Hematopoietic multipotent progenitor cell treated with erythropoietin and hydrocortisone succinate and interleukin-3 and kit ligand, for 6 days (in vitro differentiated cells): Measurements from ENCODE around the gene CPED1.
A peak's percentile ranks its signal among the peaks of the same experiment; 100 is the strongest.
"Not testable (repeated sequence)": the region's sequence is repeated elsewhere in the genome, so short reads cannot be mapped to it uniquely, and the experiment has no call there.

Source experiments
- DNase-seq: peaks from one replicate; pipeline ENCODE4 v3.0.0-alpha.2; 2015

CPED1 gene

GRCh38 chr7:121042899-121043298, 54.4 kb downstream of the CPED1 start:
- no peak for DNase-seq

- DNase-seq: no peak
Measured at GRCh38 chr7:121043314-121044234, 55.1 kb downstream of the CPED1 start.

DNA sequence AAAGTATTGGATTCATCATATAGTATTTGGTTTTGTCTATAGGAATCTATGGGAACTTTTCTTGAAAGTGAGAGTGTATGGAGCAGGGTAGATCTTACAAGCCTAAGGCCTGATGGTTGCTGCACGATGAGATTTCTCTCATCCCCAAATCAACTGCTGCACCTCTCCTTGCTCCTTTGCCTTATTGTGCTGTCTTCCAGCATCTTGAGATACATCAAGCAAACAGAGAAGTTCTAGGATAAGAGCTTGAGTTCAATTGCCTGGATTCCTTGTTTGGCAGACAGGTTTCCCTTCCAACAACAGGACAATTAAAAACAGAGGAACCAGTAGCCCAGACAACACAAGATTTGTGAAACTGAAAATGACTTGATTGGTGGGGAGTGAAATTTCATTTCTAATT, 56.6 kb downstream of the CPED1 start:
- no peak for DNase-seq

GRCh38 chr7:121046009-121046408, 57.5 kb downstream of the CPED1 start:
- no peak for DNase-seq

GRCh38 chr7:121046893-121047468, 58.5 kb downstream of the CPED1 start:
- DNase-seq: peak; percentile 73

GRCh38 chr7:121048195-121048594, 59.7 kb downstream of the CPED1 start:
- no peak for DNase-seq

- peak; percentile 75 for DNase-seq
Measured at GRCh38 chr7:121049028-121049791, 60.7 kb downstream of the CPED1 start.

DNA sequence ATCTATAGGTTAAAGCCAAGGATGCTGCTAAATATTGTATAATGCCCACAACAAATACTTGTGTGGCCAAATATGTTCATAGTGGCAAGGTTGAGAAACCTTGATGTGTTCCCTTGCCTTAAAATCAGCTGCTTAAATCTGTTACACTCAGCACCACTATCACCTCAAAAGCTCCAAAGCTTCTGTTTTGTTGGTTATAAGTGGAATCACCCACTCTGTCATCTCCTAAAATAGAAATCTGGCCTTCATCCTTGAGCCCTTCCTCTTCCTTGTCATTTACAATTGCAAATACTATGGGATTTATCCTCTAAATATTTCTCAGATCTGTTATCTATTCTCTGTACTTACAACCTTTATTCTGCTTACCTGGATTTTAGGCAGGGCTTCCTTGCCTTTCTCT, 61.4 kb downstream of the CPED1 start:
- no peak for DNase-seq

DNA sequence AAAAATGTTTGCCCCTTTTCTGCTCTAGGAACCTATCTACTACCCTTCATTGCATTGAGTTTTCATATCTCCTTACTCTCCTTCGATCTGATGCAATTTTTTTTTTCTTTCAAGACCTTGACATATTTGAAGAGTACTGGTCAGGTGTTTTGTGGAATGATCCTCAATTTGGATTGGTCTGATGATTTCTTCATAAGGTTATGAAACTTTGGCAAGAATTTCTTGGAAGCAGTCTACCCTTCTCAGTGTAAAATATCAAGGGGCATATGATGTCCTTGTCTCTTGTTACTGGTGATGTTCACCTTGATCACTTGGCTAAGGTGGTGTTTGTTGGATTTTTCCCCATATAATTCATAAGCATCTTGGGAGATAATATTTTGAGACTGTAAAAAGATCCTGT, 64.7 kb downstream of the CPED1 start:
- DNase-seq: no peak

GRCh38 chr7:121054925-121055324, 66.4 kb downstream of the CPED1 start:
- no peak for DNase-seq

- no peak for DNase-seq
Measured at GRCh38 chr7:121057878-121058277, 69.4 kb downstream of the CPED1 start.

DNA sequence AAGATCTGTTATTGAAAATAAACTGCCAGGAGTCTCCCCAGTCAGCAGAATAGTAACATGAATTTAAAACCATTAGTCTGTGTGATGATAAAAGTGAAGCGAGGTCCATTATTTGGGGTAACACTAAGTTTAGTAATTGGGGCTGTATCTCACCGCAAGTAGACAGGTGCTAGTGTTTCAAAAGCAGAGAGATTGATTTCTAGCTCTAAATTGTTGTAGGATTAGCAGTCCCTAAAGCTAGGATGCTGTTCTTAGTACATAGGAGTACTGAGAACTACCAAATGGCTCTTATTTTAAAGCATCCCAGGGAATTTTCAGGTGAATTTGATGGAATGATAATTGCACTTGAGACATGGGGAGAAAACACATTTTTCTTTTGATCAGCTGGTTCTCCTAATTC, 70.5 kb downstream of the CPED1 start:
- no peak for DNase-seq

DNA sequence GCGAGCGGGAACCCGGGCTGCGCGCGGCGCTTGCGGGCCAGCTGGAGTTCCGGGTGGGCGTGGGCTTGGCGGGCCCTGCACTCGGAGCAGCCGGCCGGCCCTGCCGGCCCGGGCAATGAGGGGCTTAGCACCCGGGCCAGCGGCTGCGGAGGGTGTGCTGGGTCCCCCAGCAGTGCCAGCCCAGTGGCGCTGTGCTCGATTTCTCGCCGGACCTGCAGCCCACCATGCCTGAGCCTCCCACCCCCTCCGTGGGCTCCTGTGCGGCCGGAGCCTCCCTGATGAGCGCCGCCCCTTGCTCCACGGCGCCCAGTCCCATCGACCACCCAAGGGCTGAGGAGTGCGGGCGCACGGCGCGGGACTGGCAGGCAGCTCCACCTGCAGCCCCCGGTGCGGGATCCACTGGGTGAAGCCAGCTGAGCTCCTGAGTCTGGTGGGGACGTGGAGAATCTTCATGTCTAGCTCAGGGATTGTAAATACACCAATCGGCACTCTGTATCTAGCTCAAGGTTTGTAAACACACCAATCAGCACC, 71.5 kb downstream of the CPED1 start:
- not testable (repeated sequence) for DNase-seq

DNA sequence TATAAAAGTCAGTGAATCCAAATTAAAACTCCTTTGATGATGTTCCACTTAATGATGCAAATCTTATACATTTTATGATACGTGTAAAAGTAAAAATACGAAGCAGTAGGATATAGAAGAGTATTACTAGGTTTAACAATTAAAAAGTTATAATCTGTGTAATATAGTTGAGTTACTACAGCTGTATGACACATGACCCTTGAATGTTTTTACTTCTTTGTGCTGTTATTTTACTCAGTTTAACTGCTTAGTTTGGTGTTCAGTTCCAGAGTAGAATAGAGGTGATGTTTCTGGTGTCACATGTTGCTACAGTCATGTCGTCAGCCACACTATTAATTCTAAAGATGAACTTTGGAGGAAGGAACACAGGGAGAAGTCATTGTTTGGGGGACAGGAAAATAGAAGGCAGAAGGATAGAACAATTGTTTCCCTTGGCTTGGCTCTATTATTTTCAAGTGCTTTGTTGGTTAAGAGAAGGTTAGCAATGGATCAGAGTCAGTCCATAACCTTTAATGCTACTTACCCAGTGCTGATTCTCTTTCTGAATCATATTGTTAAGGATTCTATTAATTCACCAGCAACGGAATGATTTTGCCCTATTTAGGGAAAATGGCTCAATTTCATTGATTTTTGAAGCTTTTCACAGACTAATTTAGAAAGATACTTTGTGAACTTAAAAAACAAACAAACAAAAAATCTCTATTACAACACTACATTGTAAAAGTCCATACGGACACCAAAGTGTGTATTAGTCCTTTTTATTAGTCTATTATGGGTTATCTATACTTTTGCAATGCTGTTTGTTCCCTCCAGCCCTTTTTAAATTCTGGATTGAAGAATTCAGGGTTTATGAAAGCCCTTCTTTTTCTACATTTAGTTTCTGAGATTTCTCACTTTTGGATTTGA, 73.4 kb downstream of the CPED1 start:
- DNase-seq: no peak

DNA sequence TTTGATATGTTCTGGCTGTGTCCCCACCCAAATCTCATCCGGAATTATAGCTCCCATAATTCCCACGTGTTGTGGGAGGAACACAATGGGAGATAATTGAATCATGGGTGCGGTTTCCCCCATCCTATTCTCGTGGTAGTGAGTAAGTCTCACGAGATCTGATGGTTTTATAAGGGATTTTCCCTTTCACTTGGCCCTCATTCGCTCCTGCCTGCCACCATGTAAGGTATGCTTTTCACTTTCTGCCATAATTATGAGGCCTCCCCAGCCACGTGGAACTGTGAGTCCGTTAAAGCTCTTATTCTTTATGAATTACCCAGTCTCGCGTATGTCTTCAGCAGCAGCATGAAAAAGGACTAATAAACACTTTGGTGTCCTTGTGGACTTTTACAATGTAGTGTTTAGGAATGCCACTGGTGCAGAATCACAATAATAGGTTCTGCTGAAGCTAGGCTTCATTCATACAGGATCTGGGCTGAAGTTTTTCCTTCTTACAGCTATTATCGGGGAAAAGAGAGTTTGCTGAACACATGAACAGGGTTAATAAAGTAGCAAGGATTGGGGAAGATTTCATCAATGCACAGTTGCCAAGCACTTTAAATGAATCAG, 74.3 kb downstream of the CPED1 start:
- DNase-seq: no peak

DNA sequence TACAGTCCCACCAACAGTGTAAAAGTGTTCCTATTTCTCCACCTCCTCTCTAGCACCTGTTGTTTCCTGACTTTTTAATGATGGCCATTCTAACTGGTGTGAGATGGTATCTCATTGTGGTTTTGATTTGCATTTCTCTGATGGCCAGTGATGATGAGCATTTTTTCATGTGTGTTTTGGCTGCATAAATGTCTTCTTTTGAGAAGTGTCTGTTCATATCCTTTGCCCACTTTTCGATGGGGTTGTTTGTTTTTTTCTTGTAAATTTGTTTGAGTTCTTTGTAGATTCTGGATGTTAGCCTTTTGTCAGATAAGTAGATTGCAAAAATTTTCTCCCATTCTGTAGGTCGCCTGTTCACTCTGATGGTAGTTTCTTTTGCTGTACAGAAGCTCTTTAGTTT, 79.2 kb downstream of the CPED1 start:
- not testable (repeated sequence) for DNase-seq

DNA sequence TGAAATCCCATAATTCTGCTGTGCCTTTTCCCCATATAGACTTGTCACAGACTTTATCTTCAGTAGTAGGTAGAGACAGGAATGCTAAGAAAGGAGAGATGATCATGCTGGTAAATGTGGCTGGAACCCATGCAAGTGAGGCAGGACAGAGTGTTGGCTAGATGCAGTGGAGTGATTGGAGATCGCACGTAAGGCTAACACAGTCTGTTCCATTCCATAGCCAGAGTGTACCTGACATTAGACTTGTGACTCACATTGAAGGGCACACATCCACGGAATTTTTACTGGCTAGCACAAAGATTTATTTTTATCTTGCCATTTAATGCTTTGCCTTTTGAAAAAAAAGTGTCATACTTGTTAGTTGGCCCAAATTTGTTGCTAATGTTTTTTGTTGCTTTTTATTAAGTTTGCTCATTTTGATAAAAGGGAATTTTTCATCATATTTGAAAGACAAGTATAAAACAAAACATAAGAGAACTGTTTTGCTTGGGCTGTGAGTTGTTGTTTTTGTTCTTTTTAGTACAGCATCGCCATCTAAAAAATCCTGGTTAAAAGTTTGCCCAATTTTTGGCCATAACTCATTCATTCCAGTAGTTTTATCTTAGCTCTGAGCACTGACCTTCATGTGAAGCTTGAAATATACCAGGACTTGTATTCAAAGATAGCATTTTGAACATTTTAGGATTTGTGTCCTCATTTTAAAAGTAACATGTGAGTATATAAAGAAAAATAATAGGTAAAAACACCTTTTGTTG, 81.0 kb downstream of the CPED1 start:
- no peak for DNase-seq

DNA sequence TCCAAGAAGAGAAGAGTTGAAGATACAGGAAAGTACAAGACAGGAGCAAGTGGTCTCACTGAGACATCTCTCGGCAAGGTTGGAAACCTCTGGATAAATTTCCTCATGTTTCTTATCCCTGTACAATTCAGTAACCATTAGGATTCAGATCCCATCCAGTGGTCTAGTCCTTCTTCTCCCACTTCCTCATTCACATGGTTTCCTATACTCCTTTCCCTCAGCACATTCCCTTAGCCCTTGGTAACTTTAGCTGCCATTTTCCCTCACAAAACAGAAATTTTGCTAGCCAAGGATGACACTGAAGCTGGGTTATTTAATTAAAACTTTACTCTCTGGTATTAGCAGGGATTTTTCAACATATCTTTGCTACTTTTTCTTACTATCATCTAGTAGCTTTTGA, 82.6 kb downstream of the CPED1 start:
- DNase-seq: no peak

- no peak for DNase-seq
Measured at GRCh38 chr7:121071662-121072061, 83.2 kb downstream of the CPED1 start.

- no peak for DNase-seq
Measured at GRCh38 chr7:121072826-121073225, 84.3 kb downstream of the CPED1 start.

- DNase-seq: no peak
Measured at GRCh38 chr7:121073463-121074099, 85.1 kb downstream of the CPED1 start.
